H9 (cell line): ENCODE measurements around the gene PPM1M. TPM values are rescaled to one million over a fixed set of nuclear protein-coding genes. Genes with fewer than 3 reads are reported as not detected.

Experiments used
- DNase-seq: peaks from one replicate; pipeline ENCODE4 v3.0.0-alpha.2; 2017
- H2AFZ ChIP-seq: one replicate; pipeline ENCODE4 v1.6.1; 2013; ENCODE audit warnings: mild to moderate bottlenecking, low read length, control low read depth, moderate library complexity
- H2AK5ac ChIP-seq: 2 replicates; pipeline ENCODE4 v1.6.1; 2013; ENCODE audit warnings: low read length, control low read depth, mixed read lengths; ENCODE audit not compliant: insufficient read length
- H2BK120ac ChIP-seq: one replicate; pipeline ENCODE4 v1.6.1; 2013; ENCODE audit warnings: low read depth, mild to moderate bottlenecking, low read length, control low read depth, inconsistent platforms; ENCODE audit not compliant: poor library complexity, severe bottlenecking
- H2BK12ac ChIP-seq: 2 replicates; pipeline ENCODE4 v1.6.1; 2013; ENCODE audit warnings: low read length, control low read depth, mixed read lengths, low read depth; ENCODE audit not compliant: insufficient read length
- H2BK15ac ChIP-seq: 2 replicates; pipeline ENCODE4 v1.6.1; 2013; ENCODE audit warnings: low read depth, low read length, control low read depth
- H2BK20ac ChIP-seq: one replicate; pipeline ENCODE4 v1.6.1; 2013; ENCODE audit warnings: low read depth, mild to moderate bottlenecking, low read length, control low read depth, inconsistent platforms; ENCODE audit not compliant: poor library complexity, severe bottlenecking
- H2BK5ac ChIP-seq: 2 replicates; pipeline ENCODE4 v1.6.1; 2013; ENCODE audit warnings: low read length, control low read depth, mixed read lengths; ENCODE audit not compliant: insufficient read length
- H3K14ac ChIP-seq: 2 replicates; pipeline ENCODE4 v1.6.1; 2013; ENCODE audit warnings: low read length, control low read depth; ENCODE audit not compliant: insufficient read depth
- H3K18ac ChIP-seq: 2 replicates; pipeline ENCODE4 v1.6.1; 2013; ENCODE audit warnings: low read depth, mild to moderate bottlenecking, mixed read lengths, low read length, control low read depth; ENCODE audit not compliant: insufficient read length
- H3K23ac ChIP-seq: 2 replicates; pipeline ENCODE4 v1.6.1; 2013; ENCODE audit warnings: low read length, control low read depth, mixed read lengths, low read depth; ENCODE audit not compliant: insufficient read length
- H3K23me2 ChIP-seq: 2 replicates; pipeline ENCODE4 v1.6.1; 2013; ENCODE audit warnings: low read depth, mild to moderate bottlenecking, mixed read lengths, low read length, control low read depth; ENCODE audit not compliant: insufficient read length, poor library complexity, severe bottlenecking
- H3K27ac ChIP-seq: 2 replicates; pipeline ENCODE4 v1.5.1; 2013; ENCODE audit warnings: low read length, control low read depth, mixed read lengths, low read depth; ENCODE audit not compliant: insufficient read length
- H3K27me3 ChIP-seq: 2 replicates; pipeline ENCODE4 v1.6.1; 2013; ENCODE audit warnings: low read length, control low read depth, inconsistent platforms; ENCODE audit not compliant: insufficient read depth
- H3K4ac ChIP-seq: 2 replicates; pipeline ENCODE4 v1.6.1; 2013; ENCODE audit warnings: low read depth, mild to moderate bottlenecking, control low read depth, inconsistent platforms, low read length, moderate library complexity
- H3K4me1 ChIP-seq: 2 replicates; pipeline ENCODE4 v1.6.1; 2013; ENCODE audit warnings: low read length, control low read depth, inconsistent platforms; ENCODE audit not compliant: insufficient read depth
- H3K4me2 ChIP-seq: 2 replicates; pipeline ENCODE4 v1.6.1; 2013; ENCODE audit warnings: low read length, control low read depth, mixed read lengths; ENCODE audit not compliant: insufficient read length, insufficient read depth
- H3K56ac ChIP-seq: 2 replicates; pipeline ENCODE4 v1.6.1; 2013; ENCODE audit warnings: low read depth, mild to moderate bottlenecking, mixed read lengths, low read length, control low read depth; ENCODE audit not compliant: insufficient read length
- H3K79me1 ChIP-seq: 2 replicates; pipeline ENCODE4 v1.6.1; 2013; ENCODE audit warnings: low read depth, mild to moderate bottlenecking, moderate library complexity, low read length, control low read depth, inconsistent platforms; ENCODE audit not compliant: insufficient read depth, poor library complexity, severe bottlenecking
- H3K79me2 ChIP-seq: 2 replicates; pipeline ENCODE4 v1.6.1; 2013; ENCODE audit warnings: low read length, control low read depth, inconsistent platforms; ENCODE audit not compliant: insufficient read depth
- H3K9ac ChIP-seq: 2 replicates; pipeline ENCODE4 v1.6.1; 2013; ENCODE audit warnings: low read length, control low read depth, mixed read lengths; ENCODE audit not compliant: insufficient read length; ENCODE audit errors: extremely low read depth
- H3K9me3 ChIP-seq: one replicate; pipeline ENCODE4 v1.6.1; 2013; ENCODE audit warnings: low read depth, low read length, inconsistent platforms; ENCODE audit not compliant: control insufficient read depth
- H3T11ph ChIP-seq: one replicate; pipeline ENCODE4 v1.6.1; 2013; ENCODE audit warnings: mild to moderate bottlenecking, low read length, control low read depth, inconsistent platforms
- H4K20me1 ChIP-seq: one replicate; pipeline ENCODE4 v1.6.1; 2013; ENCODE audit not compliant: control insufficient read depth, insufficient read length, insufficient read depth
- H4K5ac ChIP-seq: 2 replicates; pipeline ENCODE4 v1.6.1; 2013; ENCODE audit warnings: low read depth, mild to moderate bottlenecking, mixed read lengths, low read length, control low read depth; ENCODE audit not compliant: insufficient read length
- H4K8ac ChIP-seq: replicated peaks from 2 replicates; pipeline ENCODE4 v1.6.1; 2013; ENCODE audit warnings: low read length, control low read depth, mixed read lengths, low read depth; ENCODE audit not compliant: insufficient read length
- H4K91ac ChIP-seq: 2 replicates; pipeline ENCODE4 v1.6.1; 2013; ENCODE audit warnings: low read depth, mild to moderate bottlenecking, moderate library complexity, mixed read lengths, low read length, control low read depth; ENCODE audit not compliant: insufficient read length
- H3K27ac Mint-ChIP-seq, 3 experiments: 2 replicates in 2 of 3; 3 replicates in 1 of 3; pipeline ENCODE4 v1.8.0; 2020 to 2021; ENCODE audit warnings: mixed read lengths in 3 of 3, mild to moderate bottlenecking in 1 of 3, moderate library complexity in 1 of 3
- H3K27me3 Mint-ChIP-seq: 2 replicates; pipeline ENCODE4 v1.8.0; 2021; ENCODE audit warnings: low read depth, mild to moderate bottlenecking, moderate library complexity, mixed read lengths
- H3K36me3 Mint-ChIP-seq, 3 experiments: 2 replicates in 2 of 3; 3 replicates in 1 of 3; pipeline ENCODE4 v1.8.0; 2020 to 2021; ENCODE audit warnings: low read depth in 3 of 3, mixed read lengths in 3 of 3; ENCODE audit not compliant: insufficient read depth in 1 of 3
- H3K4me1 Mint-ChIP-seq, 2 experiments: 2 replicates each; pipeline ENCODE4 v1.8.0; 2020; ENCODE audit warnings: mixed read lengths in 2 of 2
- H3K4me3 Mint-ChIP-seq, 2 experiments: 2 replicates in 1 of 2; 3 replicates in 1 of 2; pipeline ENCODE4 v1.8.0; 2020 to 2021; ENCODE audit warnings: mild to moderate bottlenecking in 2 of 2, mixed read lengths in 2 of 2, moderate library complexity in 1 of 2
- H3K9me3 Mint-ChIP-seq, 2 experiments: 2 replicates in 1 of 2; 3 replicates in 1 of 2; pipeline ENCODE4 v1.8.0; 2020; ENCODE audit warnings: mild to moderate bottlenecking in 2 of 2, mixed read lengths in 2 of 2, moderate library complexity in 1 of 2
- WGBS: extraction: QIAGEN DNeasy Blood & Tissue Kit; methylation state at CpG from one replicate; pipeline ENCODE4 v1.1.7; 2013; ENCODE audit warnings: missing lambda C conversion rate, low lambda C conversion rate, mixed read lengths; ENCODE audit not compliant: insufficient read length; ENCODE audit errors: extremely low coverage; 5-methylcytosine and 5-hydroxymethylcytosine counted together
- total RNA-seq: library from RNA; stranded (reverse); gene quantifications from 2 replicates; pipeline ENCODE4 v1.2.1, GENCODE V29; 2021
- TF ChIP-seq, protein P1 (sequence below): fragments of 200-600 bp; sonication (generic); conservative IDR thresholded peaks from 3 replicates; pipeline ENCODE4 v1.8.0; 2021; ENCODE audit warnings: antibody characterized with exemption, mild to moderate bottlenecking

PPM1M gene
- total RNA-seq, 1 experiment from 2014 or later = 7.4 TPM

- peaks cover 19 to 58% (median 51%) of the 10 kb centered on the region in 3 experiments; a peak in 6 of 7 replicates for H3K36me3 Mint-ChIP-seq
- Histone ChIP-seq H3K9me3 (no peaks in the 10 kb centered on the region), H3K4me1 (no peaks in the 10 kb centered on the region; the same call in 1 of the 2 replicates), H4K5ac (no peak overlapping the region), H4K91ac (no peak overlapping the region), H3K4ac (no peak overlapping the region), H3K56ac (no peak overlapping the region), H2BK20ac (no peak overlapping the region), H2AK5ac (no peak overlapping the region), H2BK12ac (no peak overlapping the region), H4K8ac (no peak overlapping the region), H3K27ac (no peak overlapping the region), H3K18ac (no peak overlapping the region), H3K23ac (no peak overlapping the region), H2BK120ac (no peak overlapping the region), H3T11ph (no peak overlapping the region), H3K14ac (no peak overlapping the region), H3K9ac (no peak overlapping the region), H3K79me2 (no peaks in the 10 kb centered on the region), H3K23me2 (no peaks in the 10 kb centered on the region), H3K79me1 (no peaks in the 10 kb centered on the region), H2AFZ (no peak overlapping the region), H3K27me3 (no peaks in the 10 kb centered on the region), H2BK15ac (no peak overlapping the region), H2BK5ac (no peak overlapping the region), H3K4me2 (no peak overlapping the region), H4K20me1 (peaks cover 3% of the 10 kb centered on the region)
- WGBS = no CpG with 5 or more reads among the region's 7 CpGs
- peak overlapping the region in 2 of 3 experiments; percentile 14 to 21; a peak in 3 of 7 replicates for H3K27ac Mint-ChIP-seq
- peak; percentile 15 for DNase-seq
- no peaks in the 10 kb centered on the region for H3K27me3 Mint-ChIP-seq
- TF ChIP-seq, protein P1, sequence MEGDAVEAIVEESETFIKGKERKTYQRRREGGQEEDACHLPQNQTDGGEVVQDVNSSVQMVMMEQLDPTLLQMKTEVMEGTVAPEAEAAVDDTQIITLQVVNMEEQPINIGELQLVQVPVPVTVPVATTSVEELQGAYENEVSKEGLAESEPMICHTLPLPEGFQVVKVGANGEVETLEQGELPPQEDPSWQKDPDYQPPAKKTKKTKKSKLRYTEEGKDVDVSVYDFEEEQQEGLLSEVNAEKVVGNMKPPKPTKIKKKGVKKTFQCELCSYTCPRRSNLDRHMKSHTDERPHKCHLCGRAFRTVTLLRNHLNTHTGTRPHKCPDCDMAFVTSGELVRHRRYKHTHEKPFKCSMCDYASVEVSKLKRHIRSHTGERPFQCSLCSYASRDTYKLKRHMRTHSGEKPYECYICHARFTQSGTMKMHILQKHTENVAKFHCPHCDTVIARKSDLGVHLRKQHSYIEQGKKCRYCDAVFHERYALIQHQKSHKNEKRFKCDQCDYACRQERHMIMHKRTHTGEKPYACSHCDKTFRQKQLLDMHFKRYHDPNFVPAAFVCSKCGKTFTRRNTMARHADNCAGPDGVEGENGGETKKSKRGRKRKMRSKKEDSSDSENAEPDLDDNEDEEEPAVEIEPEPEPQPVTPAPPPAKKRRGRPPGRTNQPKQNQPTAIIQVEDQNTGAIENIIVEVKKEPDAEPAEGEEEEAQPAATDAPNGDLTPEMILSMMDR = no peak
- H3K4me1 Mint-ChIP-seq = peaks cover 4 to 7% of the 10 kb centered on the region in 2 experiments
- H3K4me3 Mint-ChIP-seq = no peak overlapping the region
- no peaks in the 10 kb centered on the region for H3K9me3 Mint-ChIP-seq
Observed at GRCh38 chr3:52215351-52215750, 30.2 kb upstream of the PPM1M start.
